NOMO-1 treated with dmso at 0.1 percent for 144 hours (cell line): Measurements from ENCODE around the gene ERP44.
"Not testable (repeated sequence)": the region's sequence is repeated elsewhere in the genome, so short reads cannot be mapped to it uniquely, and the experiment has no call there.

Source experiments
- DNase-seq: peaks from one replicate; lab custom pipeline; 2025; ENCODE audit not compliant: unreplicated experiment; lab: John Stamatoyannopoulos, UW

ERP44 gene

DNA sequence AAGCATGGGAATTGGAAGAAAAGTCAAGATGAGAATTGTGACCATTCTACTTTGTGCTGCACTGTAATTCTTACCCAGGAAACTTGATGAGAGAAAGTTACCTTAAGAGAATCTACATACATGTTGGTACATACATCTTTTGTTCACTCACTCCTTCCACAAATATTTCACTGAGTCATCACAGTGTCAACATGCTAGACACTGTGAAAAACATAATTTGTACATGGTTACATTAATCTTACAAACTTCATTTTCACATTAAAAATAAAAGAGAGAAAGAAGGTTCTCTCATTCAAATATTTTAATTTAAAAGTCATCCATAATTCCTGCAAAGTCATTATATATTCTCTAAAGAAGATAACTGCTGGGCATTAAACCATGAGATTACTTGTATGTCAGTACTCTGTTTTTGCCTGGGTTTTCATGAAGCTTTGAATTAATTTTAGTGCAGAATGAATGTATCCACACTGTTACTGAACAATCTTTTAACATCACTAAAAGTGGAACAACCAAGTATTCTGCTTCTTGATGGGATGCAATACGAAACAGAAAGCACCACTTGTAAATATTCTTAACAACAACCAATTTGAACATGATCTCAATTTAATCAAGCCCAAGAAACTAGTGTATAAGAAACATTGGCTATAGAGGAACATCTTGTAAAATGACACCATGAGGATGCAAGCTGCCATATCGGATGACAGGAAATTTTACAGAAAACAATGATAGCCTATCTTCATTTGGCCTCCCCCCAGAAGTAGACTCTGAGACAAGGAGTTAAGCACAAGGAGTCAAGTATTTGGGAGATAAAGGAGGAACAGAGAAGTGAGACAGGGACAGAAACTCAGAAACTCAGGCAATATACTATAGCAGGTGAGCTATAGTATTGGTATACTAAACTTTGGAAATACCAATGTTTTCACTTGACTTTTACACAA, 28.4 kb downstream of the ERP44 start:
- DNase-seq: no peak

GRCh38 chr9:100069068-100069467, 29.7 kb downstream of the ERP44 start:
- not testable (repeated sequence) for DNase-seq

GRCh38 chr9:100067990-100068389, 30.8 kb downstream of the ERP44 start:
- not testable (repeated sequence) for DNase-seq

- no peak for DNase-seq
Observed at GRCh38 chr9:100066539-100066938, 32.3 kb downstream of the ERP44 start.

- no peak for DNase-seq
Observed at GRCh38 chr9:100064872-100065581, 33.8 kb downstream of the ERP44 start.

DNA sequence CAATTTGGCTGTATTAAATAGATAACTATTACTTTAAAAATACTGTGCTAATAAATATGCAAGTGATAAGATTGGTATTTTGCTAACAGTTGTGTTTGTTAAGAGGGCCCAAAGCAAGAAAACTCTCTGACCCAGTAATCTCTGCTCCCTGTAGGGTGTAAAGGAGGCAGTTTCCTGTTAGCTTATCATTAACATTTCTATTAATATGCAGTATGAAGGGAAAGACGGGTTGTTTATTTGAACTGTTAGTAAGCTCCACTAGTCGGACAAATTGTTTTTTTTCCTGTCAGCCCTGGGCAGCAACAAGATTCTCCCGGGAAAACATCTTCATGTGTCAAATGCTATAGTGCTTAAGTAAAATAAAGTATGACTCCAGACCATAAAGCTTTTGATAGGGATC, 35.6 kb downstream of the ERP44 start:
- DNase-seq: no peak

DNA sequence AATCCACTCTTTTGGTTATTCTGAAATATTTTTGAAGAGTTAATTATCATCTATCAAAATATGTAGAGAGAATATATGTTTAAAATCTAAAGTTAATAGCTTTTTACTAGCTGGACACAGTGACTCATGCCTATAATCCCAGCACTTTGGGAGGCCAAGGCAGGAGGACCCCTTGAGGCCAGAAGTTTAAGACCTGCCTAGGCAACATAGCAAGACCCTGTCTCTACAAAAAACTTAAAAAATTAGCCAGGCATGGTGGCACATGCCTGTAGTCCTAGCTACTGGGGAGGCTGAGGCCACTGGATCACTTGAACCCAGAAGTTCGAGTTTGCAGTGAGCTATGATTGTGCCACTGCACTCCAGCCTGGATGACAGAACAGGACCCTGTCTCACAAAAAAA, 36.1 kb downstream of the ERP44 start:
- DNase-seq: not testable (repeated sequence)

DNA sequence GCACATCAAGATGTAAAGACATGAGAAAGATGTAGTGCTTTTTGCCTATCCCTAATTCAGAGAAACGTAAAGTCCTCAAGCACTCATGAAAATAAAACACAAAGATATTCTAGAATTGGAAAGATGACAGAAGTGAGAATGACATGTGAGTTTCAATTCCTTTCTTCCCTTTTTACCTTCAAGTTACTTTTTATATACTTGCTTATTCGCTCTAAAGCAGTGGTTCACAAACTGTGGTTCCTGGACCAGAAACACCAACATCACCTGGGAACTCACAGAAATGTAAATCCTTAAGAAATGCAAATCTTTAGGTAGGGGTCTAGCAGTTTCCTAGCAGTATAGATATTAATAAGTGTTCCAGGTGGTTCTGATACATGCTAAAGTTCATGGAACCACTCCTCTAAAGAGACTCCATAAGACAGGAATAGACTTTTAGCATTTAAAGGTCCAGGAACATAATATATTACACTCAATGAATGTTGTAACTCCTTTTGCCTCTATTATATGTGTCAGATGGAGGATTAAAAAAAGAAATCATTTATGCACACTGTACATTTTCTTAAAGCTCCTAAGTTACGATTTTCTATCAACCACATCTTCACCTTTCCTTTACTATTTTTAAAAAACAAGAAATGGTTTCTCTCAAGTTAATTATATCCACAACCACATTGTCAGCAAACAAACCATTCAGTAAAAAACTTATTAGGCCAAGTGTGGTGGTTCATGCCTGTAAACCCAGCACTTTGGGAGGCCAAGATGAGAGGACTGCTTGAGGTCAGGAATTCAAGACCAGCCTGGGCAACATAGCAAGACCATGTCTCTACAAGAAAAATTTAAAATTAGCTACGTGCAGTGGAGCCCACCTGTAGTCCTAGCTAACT, 39.9 kb downstream of the ERP44 start:
- no peak for DNase-seq

DNA sequence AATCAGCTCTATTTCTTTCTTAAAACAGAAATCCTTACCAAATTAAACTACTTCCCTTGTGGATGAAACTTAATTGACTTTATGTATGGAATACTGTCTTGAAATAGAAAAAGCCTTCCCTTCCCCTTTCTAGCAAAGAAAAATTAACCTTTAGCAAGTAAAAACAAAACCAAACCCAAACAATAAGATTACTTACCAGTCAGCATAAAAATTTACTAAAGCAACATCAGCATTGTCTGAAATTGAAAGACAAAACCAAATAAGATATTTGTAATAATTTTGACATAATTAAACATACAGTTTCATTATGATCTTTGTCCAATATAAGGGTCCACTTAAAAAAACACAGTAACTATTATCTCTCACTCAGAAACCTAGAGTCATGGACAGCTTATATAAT, 41.2 kb downstream of the ERP44 start:
- DNase-seq: no peak

- DNase-seq: no peak
Observed at GRCh38 chr9:100056561-100056960, 42.2 kb downstream of the ERP44 start.

DNA sequence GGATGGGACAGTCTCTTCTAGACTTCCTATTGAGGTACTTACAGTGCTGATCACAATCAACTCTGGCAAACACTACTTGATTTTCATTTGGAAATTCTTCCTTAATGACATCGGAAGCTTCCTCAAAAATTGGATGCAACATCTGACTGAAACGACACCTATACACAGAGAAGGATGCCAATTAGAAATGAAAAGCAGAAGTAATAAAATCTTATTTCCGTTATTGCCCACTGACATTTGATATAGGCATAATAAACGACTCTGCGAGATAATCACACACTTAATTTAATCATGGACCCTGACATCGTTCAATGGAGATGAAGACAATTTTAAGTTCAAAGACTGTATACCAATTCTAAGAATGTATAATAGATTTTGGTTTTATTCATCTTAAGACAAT, 46.4 kb downstream of the ERP44 start:
- no peak for DNase-seq

- no peak for DNase-seq
Observed at GRCh38 chr9:100049551-100049950, 49.2 kb downstream of the ERP44 start.

GRCh38 chr9:100038472-100038871, 60.3 kb downstream of the ERP44 start:
- no peak for DNase-seq

GRCh38 chr9:100033877-100034551, 64.8 kb downstream of the ERP44 start:
- no peak for DNase-seq

DNA sequence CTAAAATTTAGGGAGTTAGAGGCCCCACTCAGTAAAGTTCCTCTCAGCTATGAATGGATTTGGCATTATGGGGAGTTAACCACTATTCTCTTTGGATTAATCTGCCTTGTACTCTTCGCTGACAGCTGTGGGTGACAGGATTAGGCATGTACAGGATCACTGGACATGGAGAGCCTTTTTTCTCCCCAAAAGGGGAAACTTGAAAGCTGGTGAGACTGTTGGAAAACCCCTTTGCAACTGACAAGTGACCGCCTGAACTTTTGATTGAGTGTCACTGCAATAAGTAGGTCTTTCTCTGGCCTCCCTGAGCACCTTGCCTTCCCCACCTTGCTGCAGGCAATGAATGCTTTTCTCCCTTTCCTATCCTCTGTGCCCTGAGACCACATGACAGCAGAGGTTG, 68.3 kb downstream of the ERP44 start:
- no peak for DNase-seq

DNA sequence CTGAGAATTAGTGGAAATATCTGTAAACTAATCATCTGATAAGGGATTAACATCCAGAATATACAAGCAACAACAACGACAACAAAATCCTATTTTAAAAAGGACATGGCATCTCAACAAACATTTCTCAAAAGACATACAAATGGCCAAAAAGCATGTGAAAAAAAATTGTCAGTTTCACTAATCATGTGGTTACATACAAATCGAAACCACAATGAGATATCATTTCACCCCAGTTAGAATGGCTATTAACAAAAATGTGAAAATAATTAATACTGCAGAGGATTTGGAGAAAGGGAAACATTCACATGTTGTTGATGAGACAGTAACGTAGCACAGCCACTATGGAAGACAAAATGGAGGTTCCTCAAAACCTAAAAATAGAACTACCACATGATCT, 69.5 kb downstream of the ERP44 start:
- DNase-seq: no peak

DNA sequence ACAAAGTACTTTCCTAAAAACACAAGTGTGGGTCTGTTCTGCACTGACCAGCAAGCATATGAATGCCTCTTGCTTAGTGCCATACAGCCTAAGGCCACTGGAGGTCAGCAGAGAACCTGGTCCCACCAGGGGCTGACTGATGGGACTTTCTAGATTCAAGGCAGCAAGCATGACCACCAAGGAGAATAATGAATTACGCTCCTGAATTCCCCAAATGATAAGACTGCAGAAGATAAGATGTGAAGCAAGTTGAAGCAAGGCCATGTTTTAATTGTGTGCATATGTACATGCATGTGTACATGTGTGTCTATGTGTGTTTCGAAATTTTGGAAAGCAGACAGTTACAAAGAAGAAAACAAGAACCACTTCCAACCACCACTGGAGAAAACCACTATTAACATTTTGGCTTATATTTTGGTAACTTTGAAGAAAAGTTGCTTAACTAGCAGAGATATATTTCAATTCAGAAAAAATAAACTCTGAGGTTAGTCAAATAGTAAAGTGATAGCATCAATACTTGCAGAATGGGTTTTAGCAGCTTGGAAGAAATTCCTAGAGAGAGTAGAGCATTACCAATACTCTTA, 70.5 kb downstream of the ERP44 start:
- peak; percentile 26 for DNase-seq

DNA sequence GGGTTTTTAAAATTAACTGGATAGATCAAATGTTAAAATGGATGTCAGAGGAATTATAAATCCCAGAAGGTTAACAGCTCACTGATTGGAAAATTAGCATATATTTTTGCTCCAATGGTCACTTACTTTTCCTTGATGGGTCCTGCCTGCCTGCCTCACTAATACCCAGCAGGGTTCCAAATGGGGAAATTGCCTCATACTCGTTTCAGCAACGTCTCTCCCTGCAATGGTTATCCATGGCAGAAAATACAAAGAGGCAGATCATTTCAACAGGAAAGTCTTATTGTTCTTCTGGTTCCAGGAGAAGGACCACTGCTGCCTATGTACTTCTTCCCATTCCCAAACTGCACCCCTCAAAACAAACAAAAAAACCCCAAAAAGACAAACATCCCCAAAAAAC, 71.3 kb downstream of the ERP44 start:
- DNase-seq: no peak

DNA sequence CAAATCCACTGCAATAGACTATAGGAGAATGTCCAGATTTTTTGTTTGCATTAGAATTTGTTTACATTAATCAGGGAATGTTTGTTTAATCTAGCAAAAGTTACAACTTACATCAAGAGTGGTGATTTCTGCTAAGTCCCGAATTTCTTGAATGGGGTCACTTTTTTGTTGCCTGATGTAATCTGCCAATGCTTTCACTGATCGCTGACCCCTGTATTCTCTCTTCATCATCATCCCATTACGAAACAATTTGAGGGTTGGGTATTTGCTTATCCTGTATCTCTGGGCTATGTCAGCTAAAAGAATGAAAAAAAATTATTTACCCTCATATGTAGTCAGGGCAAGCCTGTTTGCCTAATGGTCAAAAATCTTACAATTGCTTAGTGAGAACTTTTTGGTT, 76.9 kb downstream of the ERP44 start:
- no peak for DNase-seq

DNA sequence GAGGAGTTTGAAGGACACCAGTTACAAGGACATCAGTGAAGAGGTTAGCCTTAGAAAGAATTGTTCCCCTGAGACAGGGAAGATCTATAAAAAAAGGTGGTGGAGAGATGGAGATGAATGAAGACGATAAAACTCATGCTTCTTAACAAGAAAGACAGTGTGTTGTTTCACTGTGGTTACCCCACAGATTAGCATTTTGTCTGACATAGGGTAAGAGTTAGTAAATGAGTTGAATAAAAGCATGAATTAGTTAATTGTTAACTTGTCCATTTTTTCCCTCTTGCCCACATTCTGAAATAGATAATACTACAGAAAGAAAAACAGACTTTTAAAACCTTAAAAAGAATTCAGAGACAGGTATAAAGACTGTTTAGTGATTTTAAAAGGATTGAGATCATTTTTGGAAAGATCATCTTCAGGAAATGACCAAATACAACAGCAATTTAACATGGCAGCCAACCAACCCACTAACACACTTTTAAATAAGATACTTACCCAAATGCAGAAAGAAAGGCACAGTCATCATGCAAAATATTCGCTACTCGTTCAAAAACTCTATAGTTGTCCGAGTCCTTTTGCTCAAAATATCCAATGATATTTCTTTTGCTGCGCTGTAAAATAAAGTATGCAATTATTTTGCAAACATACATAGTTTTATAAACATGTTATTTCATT, 78.5 kb downstream of the ERP44 start:
- DNase-seq: no peak
